IMR-90 (cell line): Measurements from ENCODE around the gene CCDC88C. TPM values are rescaled to one million over a fixed set of nuclear protein-coding genes. Genes with fewer than 3 reads are reported as not detected.

Experiments used
- ATAC-seq: fragments of 200-7000 bp; cut with Tn5 transposase; 2 replicates; pipeline ENCODE4 v1.9.1; 2020; ENCODE audit warnings: low read depth, mild to moderate bottlenecking, moderate library complexity
- BruUV-seq: library from RNA; stranded (reverse); fragments of 400-500 nt; replicated peaks from 2 replicates; lab custom pipeline; 2021; lab: Mats Ljungman, UMichigan
- CTCF ChIA-PET: fragments of 300-600 bp; formaldehyde crosslinking; extraction: SDS; loops from one replicate; lab custom pipeline; 2021; ENCODE audit warnings: antibody characterized with exemption; lab: Yijun Ruan, JAX
- POLR2A ChIA-PET: fragments of 300-600 bp; sonication (Branson Sonifier 250); formaldehyde crosslinking; loops from one replicate; lab custom pipeline; 2022; ENCODE audit warnings: antibody characterized with exemption; ENCODE audit not compliant: unreplicated experiment; lab: Charles Lee
- DNase-seq: peaks from one replicate; pipeline ENCODE4 v3.0.0; 2013
- H2AFZ ChIP-seq: replicated peaks from 2 replicates; pipeline ENCODE3; 2013; ENCODE audit warnings: low read length, mild to moderate bottlenecking; ENCODE audit not compliant: poor library complexity
- H2AK5ac ChIP-seq: 2 replicates; pipeline ENCODE4 v1.6.1; 2013; ENCODE audit warnings: low read depth, low read length, inconsistent platforms
- H2AK9ac ChIP-seq: replicated peaks from 2 replicates; pipeline ENCODE3; 2013; ENCODE audit warnings: mild to moderate bottlenecking, low read depth, low read length, moderate library complexity; ENCODE audit not compliant: poor library complexity
- H2BK120ac ChIP-seq: 2 replicates; pipeline ENCODE4 v1.6.1; 2013; ENCODE audit warnings: low read depth, low read length, inconsistent platforms
- H2BK15ac ChIP-seq: 3 replicates; pipeline ENCODE4 v1.6.1; 2013; ENCODE audit warnings: low read depth, low read length, inconsistent platforms
- H2BK20ac ChIP-seq: 2 replicates; pipeline ENCODE4 v1.6.1; 2013; ENCODE audit warnings: low read depth, mild to moderate bottlenecking, inconsistent platforms, low read length, moderate library complexity
- H2BK5ac ChIP-seq: 2 replicates; pipeline ENCODE4 v1.6.1; 2013; ENCODE audit warnings: mild to moderate bottlenecking, low read depth, low read length, inconsistent platforms; ENCODE audit not compliant: poor library complexity, severe bottlenecking
- H3K14ac ChIP-seq: replicated peaks from 2 replicates; pipeline ENCODE4 v1.6.1; 2013; ENCODE audit warnings: low read depth, low read length, inconsistent platforms
- H3K18ac ChIP-seq: 2 replicates; pipeline ENCODE4 v1.6.1; 2013; ENCODE audit warnings: low read depth, low read length, control low read depth
- H3K23ac ChIP-seq: 2 replicates; pipeline ENCODE4 v1.6.1; 2013; ENCODE audit warnings: low read depth, low read length, inconsistent platforms
- H3K27ac ChIP-seq: 2 replicates; pipeline ENCODE4 v1.5.1; 2013; ENCODE audit warnings: mild to moderate bottlenecking, control low read depth, low read length; ENCODE audit not compliant: insufficient read depth
- H3K27me3 ChIP-seq: 2 replicates; pipeline ENCODE4 v1.6.1; 2013; ENCODE audit warnings: low read length; ENCODE audit not compliant: control insufficient read depth, insufficient read depth
- H3K36me3 ChIP-seq: 2 replicates; pipeline ENCODE4 v1.6.1; 2013; ENCODE audit warnings: low read length, mixed read lengths; ENCODE audit not compliant: control insufficient read depth, insufficient read depth
- H3K4ac ChIP-seq: 2 replicates; pipeline ENCODE4 v1.6.1; 2013; ENCODE audit warnings: low read depth, low read length, inconsistent platforms
- H3K4me1 ChIP-seq: 2 replicates; pipeline ENCODE4 v1.6.1; 2013; ENCODE audit warnings: low read length, mixed read lengths; ENCODE audit not compliant: control insufficient read depth, insufficient read depth
- H3K4me2 ChIP-seq: 2 replicates; pipeline ENCODE4 v1.6.1; 2013; ENCODE audit warnings: low read depth, mild to moderate bottlenecking, control low read depth, low read length, moderate library complexity
- H3K4me3 ChIP-seq: 2 replicates; pipeline ENCODE4 v1.5.1; 2013; ENCODE audit warnings: low read depth, mild to moderate bottlenecking, control low read depth, low read length, moderate library complexity; ENCODE audit not compliant: insufficient read depth
- H3K56ac ChIP-seq: 2 replicates; pipeline ENCODE4 v1.6.1; 2013; ENCODE audit warnings: low read length, inconsistent platforms; ENCODE audit not compliant: insufficient read depth; ENCODE audit errors: extremely low read depth
- H3K79me1 ChIP-seq, 2 experiments: 2 replicates each; pipeline ENCODE4 v1.6.1; 2013; ENCODE audit warnings: low read length in 2 of 2, inconsistent platforms in 1 of 2, low read depth in 1 of 2
- H3K9ac ChIP-seq: 2 replicates; pipeline ENCODE4 v1.6.1; 2013; ENCODE audit warnings: low read depth, low read length, control low read depth
- H3K9me1 ChIP-seq: 2 replicates; pipeline ENCODE4 v1.6.1; 2013; ENCODE audit warnings: low read length, inconsistent platforms; ENCODE audit not compliant: insufficient read depth
- H3K9me3 ChIP-seq: 2 replicates; pipeline ENCODE4 v1.6.1; 2013; ENCODE audit warnings: low read length; ENCODE audit not compliant: control insufficient read depth, insufficient read depth
- H4K20me1 ChIP-seq: 2 replicates; pipeline ENCODE4 v1.6.1; 2013; ENCODE audit warnings: low read length, inconsistent platforms; ENCODE audit not compliant: insufficient read depth
- H4K5ac ChIP-seq: 2 replicates; pipeline ENCODE4 v1.6.1; 2013; ENCODE audit warnings: mild to moderate bottlenecking, low read depth, low read length, control low read depth
- H4K8ac ChIP-seq, 2 experiments: 2 replicates each; pipeline ENCODE4 v1.6.1; 2013; ENCODE audit warnings: low read depth in 2 of 2, low read length in 2 of 2, control low read depth in 1 of 2, inconsistent platforms in 1 of 2
- H4K91ac ChIP-seq: 2 replicates; pipeline ENCODE4 v1.6.1; 2013; ENCODE audit warnings: low read depth, low read length, inconsistent platforms; ENCODE audit not compliant: insufficient read depth
- BHLHE40 ChIP-seq: fragments of 150-350 bp; IDR thresholded peaks from 2 replicates; pipeline ENCODE4 v1.6.1; 2016; ENCODE audit warnings: mild to moderate bottlenecking, low read depth, low read length
- CEBPB ChIP-seq: IDR thresholded peaks from 2 replicates; pipeline ENCODE4 v1.6.1; 2012; ENCODE audit warnings: low read depth, low read length, improper control_type of control experiment
- CHD1 ChIP-seq: IDR thresholded peaks from 2 replicates; pipeline ENCODE4 v1.6.1; 2012; ENCODE audit warnings: low read depth, low read length, improper control_type of control experiment
- CTCF ChIP-seq: conservative IDR thresholded peaks from 2 replicates; pipeline ENCODE4 v1.5.1; 2012; ENCODE audit warnings: mild to moderate bottlenecking, low read depth, low read length, improper control_type of control experiment
- ELK1 ChIP-seq: fragments of 150-350 bp; IDR thresholded peaks from 2 replicates; pipeline ENCODE4 v1.6.1; 2016; ENCODE audit warnings: low read depth, mild to moderate bottlenecking, low read length, moderate library complexity, borderline replicate concordance
- FOS ChIP-seq: fragments of 150-350 bp; IDR thresholded peaks from 2 replicates; pipeline ENCODE4 v1.6.1; 2016; ENCODE audit warnings: low read depth, low read length
- MAFK ChIP-seq: IDR thresholded peaks from 2 replicates; pipeline ENCODE4 v1.6.1; 2012; ENCODE audit warnings: low read depth, low read length, improper control_type of control experiment
- MAZ ChIP-seq: IDR thresholded peaks from 2 replicates; pipeline ENCODE4 v1.6.1; 2012; ENCODE audit warnings: low read depth, mild to moderate bottlenecking, low read length, improper control_type of control experiment, moderate library complexity, borderline replicate concordance
- MXI1 ChIP-seq: IDR thresholded peaks from 2 replicates; pipeline ENCODE4 v1.6.1; 2012; ENCODE audit warnings: low read depth, mild to moderate bottlenecking, low read length, moderate library complexity, borderline replicate concordance
- NFE2L2 ChIP-seq: fragments of 150-350 bp; IDR thresholded peaks from 2 replicates; pipeline ENCODE4 v1.6.1; 2016; ENCODE audit warnings: low read depth, mild to moderate bottlenecking, low read length
- POLR2A ChIP-seq: IDR thresholded peaks from 2 replicates; pipeline ENCODE4 v1.6.1; 2012; ENCODE audit warnings: mild to moderate bottlenecking, low read depth, low read length
- RAD21 ChIP-seq: IDR thresholded peaks from 2 replicates; pipeline ENCODE4 v1.6.1; 2012; ENCODE audit warnings: low read length, improper control_type of control experiment
- RCOR1 ChIP-seq: IDR thresholded peaks from 2 replicates; pipeline ENCODE4 v1.6.1; 2012; ENCODE audit warnings: mild to moderate bottlenecking, low read length, improper control_type of control experiment; ENCODE audit not compliant: insufficient replicate concordance
- RFX5 ChIP-seq: IDR thresholded peaks from 2 replicates; pipeline ENCODE4 v1.8.0; 2012; ENCODE audit warnings: low read depth, mild to moderate bottlenecking, low read length, moderate library complexity
- SMC3 ChIP-seq: fragments of 150-350 bp; IDR thresholded peaks from 2 replicates; pipeline ENCODE4 v1.6.1; 2016; ENCODE audit warnings: low read depth, mild to moderate bottlenecking, antibody characterized with exemption, low read length, moderate library complexity
- USF2 ChIP-seq: fragments of 150-350 bp; IDR thresholded peaks from 2 replicates; pipeline ENCODE4 v1.6.1; 2017; ENCODE audit warnings: mild to moderate bottlenecking, antibody characterized with exemption, low read length, low read depth
- WGBS, 2 experiments: methylation state at CpG; one replicate each; pipeline versions ENCODE4 v1.1.5 to v1.1.7; 2013; ENCODE audit warnings: missing lambda C conversion rate in 2 of 2; ENCODE audit not compliant: insufficient read length in 1 of 2; ENCODE audit errors: extremely low coverage in 2 of 2; 5-methylcytosine and 5-hydroxymethylcytosine counted together
- dilution Hi-C: fragments of 300-500 bp; cut with HindIII; formaldehyde crosslinking; loops from one replicate; pipeline ENCODE4 v1.14.3; 2018; ENCODE audit warnings: low sequenced_read_pairs; ENCODE audit not compliant: unreplicated experiment
- in situ Hi-C: fragments of 300-500 bp; cut with MboI; formaldehyde crosslinking; loops from 3 replicates; pipeline ENCODE4 v1.14.3; 2019; ENCODE audit warnings: low sequenced_read_pairs, inconsistent platforms, mixed read lengths
- intact Hi-C: fragments of 100-400 bp; cut with micrococcal nuclease; formaldehyde crosslinking; loops from 2 replicates; pipeline ENCODE4 v1.10.0; 2022
- polyA plus RNA-seq, 3 experiments: library from polyadenylated mRNA; depleted of rRNA; stranded (reverse); fragments of >200 nt; gene quantifications; 2 replicates each; pipeline ENCODE4 v1.2.3, GENCODE V29; 2012; ENCODE audit warnings: low replicate concordance in 1 of 3
- total RNA-seq: library from RNA; depleted of rRNA; stranded (reverse); fragments of >200 nt; gene quantifications from 2 replicates; pipeline ENCODE4 v1.2.3, GENCODE V29; 2012

Gene CCDC88C
- total and polyA plus RNA-seq, 2 of the 4 experiments (the other 2 are of a cell fraction): 0.17 to 0.18 TPM

GRCh38 chr14:91294153-91294552, 123.5 kb downstream of the CCDC88C start:
- Histone ChIP-seq H3K4ac (no peak overlapping the region), H3K4me1 (no peaks in the 10 kb centered on the region), H4K5ac (no peak overlapping the region), H2AFZ (no peak overlapping the region), H2BK15ac (no peak overlapping the region), H4K91ac (no peak overlapping the region), H3K14ac (no peak overlapping the region), H3K9me1 (no peaks in the 10 kb centered on the region), H3K4me2 (no peak overlapping the region), H3K56ac (no peak overlapping the region), H3K18ac (no peak overlapping the region), H3K23ac (no peak overlapping the region), H2BK20ac (no peak overlapping the region), H2AK9ac (no peak overlapping the region), H3K9me3 (no peaks in the 10 kb centered on the region), H2AK5ac (no peak overlapping the region), H3K27ac (no peak overlapping the region), H3K36me3 (no peaks in the 10 kb centered on the region), H3K4me3 (no peak overlapping the region), H3K27me3 (peaks cover 5% of the 10 kb centered on the region; the same call in 1 of the 2 replicates), H2BK5ac (no peak overlapping the region), H2BK120ac (no peak overlapping the region), H4K8ac (no peak overlapping the region), H3K79me1 (no peaks in the 10 kb centered on the region), H4K20me1 (no peaks in the 10 kb centered on the region), H3K9ac (no peak overlapping the region)
- DNase-seq (no peak), ATAC-seq (no peak)
- intact Hi-C loops (no loop called here), dilution Hi-C loops (no loop called here), in situ Hi-C loops (no loop called here)
- ChIA-PET CTCF (no interaction called here), POLR2A (no interaction called here)
- TF ChIP-seq BHLHE40 (no peak), CTCF (no peak), RAD21 (no peak), SMC3 (no peak), CEBPB (no peak), USF2 (no peak), MAZ (no peak), CHD1 (no peak), FOS (no peak), RFX5 (no peak), NFE2L2 (no peak), RCOR1 (no peak), POLR2A (no peak), ELK1 (no peak), MXI1 (no peak), MAFK (no peak)
- BruUV-seq: no TSS peak
- 77% methylated on average over 7 of the region's 7 CpGs; no CpG with 5 or more reads in 1 of the 2 experiments for WGBS, 2 experiments
